PC-3 (cell line): ENCODE results near the gene KCNJ6. TPM values are rescaled to one million over a fixed set of nuclear protein-coding genes. Genes with fewer than 3 reads are reported as not detected.

Experiments used
- ATAC-seq: fragments of 200-7000 bp; cut with Tn5 transposase; 2 replicates; pipeline ENCODE4 v1.9.1; 2020; ENCODE audit warnings: mild to moderate bottlenecking, moderate library complexity
- BruUV-seq: library from RNA; stranded (reverse); fragments of 400-500 nt; replicated peaks from 2 replicates; lab custom pipeline; 2021; lab: Mats Ljungman, UMichigan
- CTCF ChIA-PET: fragments of 300-600 bp; sonication (Branson Sonifier 250); formaldehyde crosslinking; loops from one replicate; lab custom pipeline; 2022; ENCODE audit warnings: antibody characterized with exemption; lab: Charles Lee
- POLR2A ChIA-PET: fragments of 300-600 bp; sonication (Branson Sonifier 250); formaldehyde crosslinking; loops from one replicate; lab custom pipeline; 2022; ENCODE audit warnings: antibody characterized with exemption; ENCODE audit not compliant: unreplicated experiment; lab: Charles Lee
- DNase-seq: peaks from one replicate; pipeline ENCODE4 v3.0.0-alpha.2; 2015
- H2AFZ ChIP-seq: fragments of 300-600 bp; sonication (generic); 2 replicates; pipeline ENCODE4 v1.6.0; 2016; ENCODE audit warnings: antibody characterized with exemption, low read length
- H3F3A ChIP-seq: fragments of 300-600 bp; sonication (generic); one replicate; pipeline ENCODE4 v1.6.0; 2017; ENCODE audit warnings: antibody characterized with exemption, low read length, control low read depth, mild to moderate bottlenecking; ENCODE audit not compliant: unreplicated experiment
- H3K27ac ChIP-seq: fragments of 300-600 bp; sonication (generic); 2 replicates; pipeline ENCODE4 v1.5.1; 2016; ENCODE audit warnings: mild to moderate bottlenecking, low read length
- H3K27me3 ChIP-seq: fragments of 300-600 bp; sonication (generic); 2 replicates; pipeline ENCODE4 v1.6.1; 2016; ENCODE audit warnings: low read length, mixed read lengths
- H3K36me3 ChIP-seq: fragments of 300-600 bp; sonication (generic); 2 replicates; pipeline ENCODE4 v1.6.1; 2016; ENCODE audit warnings: low read depth, mixed run types, low read length, mixed read lengths
- H3K4me1 ChIP-seq: fragments of 300-600 bp; sonication (generic); 2 replicates; pipeline ENCODE4 v1.5.1; 2016; ENCODE audit warnings: low read length; ENCODE audit not compliant: insufficient read depth
- H3K4me2 ChIP-seq: fragments of 300-600 bp; sonication (generic); 2 replicates; pipeline ENCODE4 v1.6.0; 2016; ENCODE audit warnings: low read length
- H3K4me3 ChIP-seq: fragments of 300-600 bp; sonication (generic); 2 replicates; pipeline ENCODE4 v1.5.1; 2016; ENCODE audit warnings: mild to moderate bottlenecking, low read length, mixed read lengths
- H3K79me2 ChIP-seq: fragments of 300-600 bp; sonication (generic); 2 replicates; pipeline ENCODE4 v1.6.1; 2017; ENCODE audit warnings: low read length, mixed read lengths
- H3K9ac ChIP-seq: fragments of 300-600 bp; sonication (generic); 2 replicates; pipeline ENCODE4 v1.6.0; 2016; ENCODE audit warnings: mild to moderate bottlenecking, low read length
- H3K9me2 ChIP-seq: fragments of 300-600 bp; sonication (generic); replicated peaks from 2 replicates; pipeline ENCODE4 v1.6.1; 2016; ENCODE audit warnings: mixed run types, low read length, mixed read lengths
- H3K9me3 ChIP-seq: fragments of 300-600 bp; sonication (generic); 2 replicates; pipeline ENCODE4 v1.6.1; 2016; ENCODE audit warnings: low read length, mixed read lengths
- H4K20me1 ChIP-seq: fragments of 300-600 bp; sonication (generic); 2 replicates; pipeline ENCODE4 v1.6.1; 2016; ENCODE audit warnings: low read length, mixed read lengths
- CTCF ChIP-seq: fragments of 300-600 bp; sonication (generic); conservative IDR thresholded peaks from 2 replicates; pipeline ENCODE4 v1.5.1; 2017; ENCODE audit warnings: antibody characterized with exemption, low read depth, mild to moderate bottlenecking, low read length
- EZH2 ChIP-seq: fragments of 300-600 bp; sonication (generic); IDR thresholded peaks from one replicate; pipeline ENCODE4 v1.6.1; 2017; ENCODE audit warnings: antibody characterized with exemption, mild to moderate bottlenecking, low read length; ENCODE audit not compliant: unreplicated experiment
- EZH2phosphoT487 ChIP-seq: fragments of 300-600 bp; sonication (generic); IDR thresholded peaks from 2 replicates; pipeline ENCODE4 v1.6.1; 2018; ENCODE audit warnings: mild to moderate bottlenecking, antibody characterized with exemption, low read length, borderline replicate concordance
- intact Hi-C: fragments of 100-400 bp; cut with micrococcal nuclease; formaldehyde crosslinking; loops from 2 replicates; pipeline ENCODE4 v1.9.0; 2023
- total RNA-seq: library from RNA; depleted of rRNA; stranded (reverse); fragments of >200 nt; gene quantifications from 2 replicates; pipeline ENCODE4 v1.2.3, GENCODE V29; 2014

The KCNJ6 gene
- total RNA-seq, 1 experiment from 2014 or later, result not detected

GRCh38 chr21:37671381-37671780 lies 244.9 kb downstream of the KCNJ6 start:
- ChIA-PET POLR2A (no interaction called here), CTCF (no interaction called here)
- Histone ChIP-seq H4K20me1 (no peaks in the 10 kb centered on the region), H3K79me2 (no peaks in the 10 kb centered on the region), H3K4me2 (no peak overlapping the region), H3K4me3 (no peak overlapping the region), H3K27me3 (no peaks in the 10 kb centered on the region), H2AFZ (no peak overlapping the region), H3K4me1 (peaks cover 9% of the 10 kb centered on the region; the same call in 1 of the 2 replicates), H3K9ac (no peak overlapping the region), H3F3A (no peaks in the 10 kb centered on the region), H3K9me2 (no peaks in the 10 kb centered on the region), H3K9me3 (no peaks in the 10 kb centered on the region), H3K27ac (no peak overlapping the region), H3K36me3 (no peaks in the 10 kb centered on the region)
- DNase-seq (no peak), ATAC-seq (no peak)
- BruUV-seq, result no TSS peak
- TF ChIP-seq EZH2, result no peak
- no peak for TF ChIP-seq EZH2phosphoT487
- TF ChIP-seq CTCF, result no peak
- intact Hi-C loops, result no loop called here

GRCh38 chr21:37670883-37671282 lies 245.4 kb downstream of the KCNJ6 start:
- no TSS peak for BruUV-seq
- Histone ChIP-seq H3K4me2 (0 out of 2 replicates have a peak overlapping the region, but pooled peaks have one; percentile 38), H3K9ac (no peak overlapping the region), H3K9me3 (no peaks in the 10 kb centered on the region), H4K20me1 (no peaks in the 10 kb centered on the region), H3K79me2 (no peaks in the 10 kb centered on the region), H2AFZ (no peak overlapping the region), H3K4me1 (peaks cover 10% of the 10 kb centered on the region; the same call in 1 of the 2 replicates), H3F3A (no peaks in the 10 kb centered on the region), H3K36me3 (no peaks in the 10 kb centered on the region), H3K4me3 (no peak overlapping the region), H3K27ac (no peak overlapping the region), H3K9me2 (no peaks in the 10 kb centered on the region), H3K27me3 (no peaks in the 10 kb centered on the region)
- ChIA-PET POLR2A (no interaction called here), CTCF (no interaction called here)
- TF ChIP-seq CTCF (no peak), EZH2 (no peak), EZH2phosphoT487 (no peak)
- no peak for ATAC-seq
- peak; percentile 62 for DNase-seq
- intact Hi-C loops, result no loop called here

GRCh38 chr21:37669249-37669648 lies 247.0 kb downstream of the KCNJ6 start:
- no peak overlapping the region for H3K27ac ChIP-seq
- H3K4me1 ChIP-seq, result peaks cover 17% of the 10 kb centered on the region; the same call in 1 of the 2 replicates
- CTCF ChIA-PET, result interaction anchor here (0.6 kb wide), 1 partner anchor 1718 kb away, joined by 6 read pairs; no protein-coding TSS in a partner anchor
- BruUV-seq, result no TSS peak
- no peaks in the 10 kb centered on the region for H3F3A ChIP-seq
- H3K9me3 ChIP-seq, result no peaks in the 10 kb centered on the region
- H3K9ac ChIP-seq, result no peak overlapping the region
- DNase-seq (no peak), ATAC-seq (no peak)
- no peaks in the 10 kb centered on the region for H3K27me3 ChIP-seq
- POLR2A ChIA-PET, result interaction anchor here (0.6 kb wide), 1 partner anchor 33 kb away, joined by 3 read pairs; no protein-coding TSS in a partner anchor
- H3K79me2 ChIP-seq, result no peaks in the 10 kb centered on the region
- H3K36me3 ChIP-seq, result no peaks in the 10 kb centered on the region
- no peaks in the 10 kb centered on the region for H3K9me2 ChIP-seq
- H4K20me1 ChIP-seq, result no peaks in the 10 kb centered on the region
- no peak overlapping the region for H3K4me2 ChIP-seq
- intact Hi-C loops, result no loop called here
- H3K4me3 ChIP-seq, result no peak overlapping the region
- no peak for TF ChIP-seq EZH2
- no peak for TF ChIP-seq EZH2phosphoT487
- TF ChIP-seq CTCF, result no peak
- H2AFZ ChIP-seq, result no peak overlapping the region
